PFSK-1 (cell line): ENCODE data around the gene ZYG11A.

Source experiments
- FOXP2 ChIP-seq: optimal IDR thresholded peaks from 2 replicates; pipeline ENCODE3; 2011; ENCODE audit warnings: borderline replicate concordance, control low read depth, inconsistent platforms; ENCODE audit not compliant: insufficient read depth; ENCODE audit errors: extremely low read length, extremely low read depth
- POLR2AphosphoS5 ChIP-seq: IDR thresholded peaks from 2 replicates; pipeline ENCODE4 v1.6.1; 2012; ENCODE audit warnings: low read depth, mild to moderate bottlenecking, control low read depth, low read length, moderate library complexity
- REST ChIP-seq, 2 experiments: IDR thresholded peaks; 2 replicates each; pipeline versions ENCODE4 v1.6.1 to v1.8.0; 2011 to 2012; ENCODE audit warnings: low read depth in 2 of 2, low read length in 2 of 2, control low read depth in 1 of 2, inconsistent platforms in 1 of 2, mild to moderate bottlenecking in 1 of 2, moderate library complexity in 1 of 2; ENCODE audit not compliant: insufficient read depth in 1 of 2
- SIN3A ChIP-seq: IDR thresholded peaks from 2 replicates; pipeline ENCODE4 v1.6.1; 2012; ENCODE audit warnings: mild to moderate bottlenecking, low read length, moderate library complexity, borderline replicate concordance; ENCODE audit not compliant: insufficient read depth
- TAF1 ChIP-seq: IDR thresholded peaks from 2 replicates; pipeline ENCODE4 v1.6.1; 2012; ENCODE audit warnings: low read length, control low read depth, borderline replicate concordance; ENCODE audit not compliant: insufficient read depth

The ZYG11A gene

GRCh38 chr1:52904927-52905698, 62.6 kb downstream of the ZYG11A start:
- TF ChIP-seq FOXP2 (no peak), POLR2AphosphoS5 (no peak)

- no peak for TF ChIP-seq POLR2AphosphoS5
- no peak for TF ChIP-seq SIN3A
- no peak for TF ChIP-seq TAF1
- TF ChIP-seq FOXP2 = no peak
- no peak for TF ChIP-seq REST (IDR thresholded peaks at IDR 0.05; ENCODE audit: insufficient read depth in 1 of 2, low read depth in 2 of 2, low read length in 2 of 2)
Measured at GRCh38 chr1:52906135-52906603, 63.6 kb downstream of the ZYG11A start.

- TF ChIP-seq POLR2AphosphoS5 (no peak), REST (IDR thresholded peaks at IDR 0.05; ENCODE audit: insufficient read depth in 1 of 2, low read depth in 2 of 2, low read length in 2 of 2) (no peak), SIN3A (no peak), FOXP2 (no peak), TAF1 (no peak)
Measured at GRCh38 chr1:52907068-52907811, 64.7 kb downstream of the ZYG11A start.

GRCh38 chr1:52907812-52908153, 65.2 kb downstream of the ZYG11A start:
- TF ChIP-seq FOXP2 (no peak), POLR2AphosphoS5 (no peak), REST (IDR thresholded peaks at IDR 0.05; ENCODE audit: insufficient read depth in 1 of 2, low read depth in 2 of 2, low read length in 2 of 2) (no peak), SIN3A (no peak), TAF1 (no peak)

- no peak for TF ChIP-seq POLR2AphosphoS5
- no peak for TF ChIP-seq FOXP2
- no peak for TF ChIP-seq TAF1
- TF ChIP-seq SIN3A = no peak
- TF ChIP-seq REST (IDR thresholded peaks at IDR 0.05; ENCODE audit: insufficient read depth in 1 of 2, low read depth in 2 of 2, low read length in 2 of 2) = no peak
Measured at GRCh38 chr1:52911541-52911940, 69.0 kb downstream of the ZYG11A start.
